C4-2B (cell line): ENCODE data around the gene FOXK1.
A peak's percentile ranks its signal among the peaks of the same experiment; 100 is the strongest.

Experiments used
- CTCF ChIP-seq: fragments of 450-650 bp; conservative IDR thresholded peaks from 2 replicates; pipeline ENCODE4 v1.5.1; 2017; ENCODE audit warnings: mild to moderate bottlenecking
- ZFX ChIP-seq: fragments of 450-650 bp; IDR thresholded peaks from 2 replicates; pipeline ENCODE4 v1.6.1; 2017

GRCh38 chr7:4682621-4683042, 537 bp downstream of the FOXK1 start:
- no peak; the same call in 1 of the 2 replicates for TF ChIP-seq CTCF
- peak; percentile 61 for TF ChIP-seq ZFX
